IPS-NIHi7 (cell line): ENCODE data around the gene UBA52.
"Not testable (repeated sequence)": the region's sequence is repeated elsewhere in the genome, so short reads cannot be mapped to it uniquely, and the experiment has no call there.

Experiments used
- DNase-seq: peaks from one replicate; pipeline ENCODE4 v3.0.0; 2012; ENCODE audit warnings: mixed read lengths; ENCODE audit errors: extremely low spot score

UBA52 gene

GRCh38 chr19:18593367-18594095 lies 21.9 kb downstream of the UBA52 start:
- DNase-seq: peak; percentile 56

DNA sequence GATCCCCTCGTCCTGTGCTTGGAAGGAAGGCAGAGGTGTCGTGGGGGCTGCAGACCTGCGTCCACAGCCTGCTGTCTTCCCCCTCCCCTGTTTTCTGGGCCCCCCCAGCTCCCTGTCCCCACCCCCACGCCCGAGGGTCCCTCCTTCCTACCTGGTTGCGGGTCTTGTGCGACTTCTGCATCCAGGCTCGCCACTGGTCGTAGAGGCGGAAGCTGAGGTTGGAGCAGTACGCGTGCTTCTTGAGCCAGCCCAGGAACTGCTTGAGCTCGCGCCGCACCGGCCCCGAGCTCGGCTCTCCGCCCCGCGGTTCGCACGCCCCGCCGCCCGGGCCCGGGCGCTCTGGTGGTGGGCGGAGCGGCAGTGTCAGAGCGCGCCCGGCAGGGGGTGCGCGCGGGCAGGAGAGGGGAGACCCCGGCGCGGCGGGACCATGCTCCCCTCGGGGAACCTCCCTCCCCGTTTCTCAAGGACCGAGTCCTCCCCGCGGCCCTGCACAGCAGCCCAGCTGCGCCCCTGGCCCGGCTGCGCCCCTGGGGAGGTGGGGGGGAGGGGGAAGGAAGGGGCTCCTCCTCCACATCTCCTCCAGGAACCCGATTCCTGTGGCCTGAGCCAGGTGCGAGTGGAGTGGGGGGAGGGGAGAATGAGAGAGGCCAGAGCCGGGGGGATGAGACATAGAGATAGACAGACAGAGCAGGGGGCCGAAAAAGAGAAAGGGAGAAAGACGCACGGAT lies 22.6 kb downstream of the UBA52 start:
- DNase-seq: peak; percentile 86

DNA sequence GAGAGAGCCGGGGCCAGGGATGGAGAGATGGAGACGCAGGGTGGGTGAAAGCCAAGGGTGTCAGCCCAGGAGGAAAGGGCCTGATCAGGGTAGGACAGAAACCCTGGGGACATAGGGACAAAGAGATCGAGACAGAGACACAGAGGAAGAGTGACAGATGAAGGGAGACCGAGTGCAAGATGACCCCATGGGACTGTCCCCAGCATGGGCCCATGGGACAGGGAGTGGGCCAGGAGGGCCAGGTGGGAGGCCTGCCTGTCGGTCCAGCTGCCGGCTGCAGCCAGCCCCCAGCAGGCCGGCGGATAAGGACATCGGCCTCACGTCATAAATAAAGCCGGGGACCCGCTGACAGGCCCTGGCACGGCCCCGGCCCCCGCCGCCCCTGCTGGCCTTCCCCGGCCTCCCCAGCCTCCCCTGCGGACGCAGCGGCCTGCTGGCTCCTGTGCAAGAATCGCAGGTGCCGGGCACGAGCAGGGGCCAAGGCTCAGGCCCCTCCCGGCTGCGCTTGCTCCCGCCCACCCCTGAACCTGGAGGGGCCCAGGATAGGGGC lies 23.2 kb downstream of the UBA52 start:
- no peak for DNase-seq

- no peak for DNase-seq
Observed at GRCh38 chr19:18595475-18595874, 23.8 kb downstream of the UBA52 start.

DNA sequence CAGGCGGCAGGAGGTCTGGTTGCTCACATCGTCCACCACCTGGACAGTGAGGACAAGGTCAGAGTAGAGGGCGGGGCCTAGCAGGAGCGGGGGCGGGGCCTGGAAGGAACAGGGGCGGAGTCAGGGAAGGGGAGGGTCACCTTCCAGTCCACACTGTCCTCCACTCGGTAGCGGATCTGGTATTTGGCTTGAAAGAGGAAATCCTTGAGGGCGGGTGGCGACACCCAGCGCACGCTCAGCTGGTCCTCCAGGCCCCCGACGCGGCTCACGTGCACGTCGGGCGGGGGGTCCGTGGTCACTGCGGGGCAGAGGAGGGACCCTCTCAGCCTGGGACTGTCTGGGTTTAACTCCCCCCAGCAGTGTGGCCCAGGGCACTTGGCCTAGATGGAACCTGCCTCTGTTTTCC lies 25.1 kb downstream of the UBA52 start:
- peak; percentile 80 for DNase-seq

GRCh38 chr19:18597809-18598660 lies 26.4 kb downstream of the UBA52 start:
- DNase-seq: no peak

DNA sequence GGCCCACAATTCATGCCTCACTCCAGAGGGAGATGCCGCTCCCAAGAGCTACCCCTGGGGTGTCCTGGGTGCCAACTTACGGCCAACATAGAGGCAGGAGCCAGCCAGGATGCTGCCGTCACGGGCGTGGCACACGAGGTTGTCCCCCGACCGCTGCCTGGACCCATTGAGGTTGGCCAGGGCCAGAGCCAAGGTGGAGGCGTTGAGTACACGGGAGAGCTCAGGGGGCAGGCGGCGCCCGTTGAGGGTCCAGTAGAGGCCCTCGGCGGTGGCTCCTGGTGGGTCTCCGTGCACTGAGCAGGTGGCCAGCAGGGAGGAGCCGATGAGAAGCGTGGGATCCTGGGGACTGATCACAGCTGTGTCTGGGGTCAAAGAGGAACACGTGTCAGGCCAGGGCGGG lies 27.8 kb downstream of the UBA52 start:
- no peak for DNase-seq

GRCh38 chr19:18600692-18601397 lies 29.2 kb downstream of the UBA52 start:
- not testable (repeated sequence) for DNase-seq

GRCh38 chr19:18601875-18602274 lies 30.2 kb downstream of the UBA52 start:
- DNase-seq: no peak

- DNase-seq: peak; percentile 63
Observed at GRCh38 chr19:18603255-18603957, 31.7 kb downstream of the UBA52 start.

DNA sequence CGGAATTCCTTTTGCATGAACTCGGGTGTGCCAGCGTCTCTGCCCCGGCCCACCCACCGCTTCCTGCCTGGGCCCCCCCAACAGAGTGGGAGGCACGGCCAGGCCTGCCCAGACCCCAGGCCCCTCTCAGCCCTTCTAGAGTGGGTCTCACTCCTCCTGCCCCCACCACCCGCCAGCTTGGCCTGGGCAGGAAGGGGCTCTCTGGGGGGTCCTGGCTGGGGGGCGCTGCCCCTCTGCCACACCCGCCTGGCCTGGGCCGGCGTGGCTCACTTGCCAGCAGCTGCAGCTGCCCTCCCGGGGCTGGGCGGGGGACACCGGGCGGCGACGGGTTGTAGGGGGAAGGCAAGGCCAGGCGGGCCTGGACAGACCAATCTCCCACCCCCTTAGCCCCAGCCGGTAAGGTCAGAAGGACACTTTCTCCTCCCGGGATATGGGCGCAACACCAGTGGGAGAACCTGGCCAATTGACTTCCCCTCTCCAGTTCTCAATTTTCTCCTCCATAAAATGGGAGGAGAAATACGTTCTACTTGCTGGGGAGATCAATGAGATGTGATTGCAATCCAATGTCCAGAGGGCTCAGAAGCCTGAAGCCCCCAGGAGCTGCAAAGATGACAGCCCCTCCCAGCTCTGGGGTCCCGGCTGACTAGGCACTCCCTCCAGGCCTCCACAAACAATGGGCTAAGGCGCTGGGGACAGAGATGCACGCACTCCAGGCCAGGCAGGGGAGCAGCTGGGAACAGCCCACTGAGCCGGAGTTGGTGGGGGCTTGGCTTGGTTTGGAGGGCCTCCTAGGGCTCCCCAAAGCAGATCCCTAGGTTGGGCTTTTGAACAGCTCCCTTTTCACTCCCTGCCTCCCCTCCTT lies 32.5 kb downstream of the UBA52 start:
- DNase-seq: no peak

- DNase-seq: no peak
Observed at GRCh38 chr19:18604820-18605159, 33.1 kb downstream of the UBA52 start.

DNA sequence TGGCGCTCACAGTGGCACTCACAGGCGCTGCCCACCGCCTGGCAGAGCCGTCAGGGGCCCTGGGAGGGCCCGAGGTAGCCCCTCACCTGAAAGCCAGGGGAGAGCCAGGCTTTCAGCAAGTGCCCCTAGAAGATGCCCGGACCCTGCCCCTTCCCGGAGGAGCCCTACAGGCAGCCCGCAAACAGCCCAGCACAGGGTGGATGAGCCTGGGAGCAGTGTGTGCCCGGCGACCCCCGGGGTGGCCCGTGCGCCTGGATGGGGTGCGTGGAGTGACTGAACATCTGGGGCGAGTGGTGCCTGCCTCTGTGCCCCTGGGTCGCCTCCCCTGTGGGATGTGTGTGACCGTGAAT lies 33.5 kb downstream of the UBA52 start:
- no peak for DNase-seq

DNA sequence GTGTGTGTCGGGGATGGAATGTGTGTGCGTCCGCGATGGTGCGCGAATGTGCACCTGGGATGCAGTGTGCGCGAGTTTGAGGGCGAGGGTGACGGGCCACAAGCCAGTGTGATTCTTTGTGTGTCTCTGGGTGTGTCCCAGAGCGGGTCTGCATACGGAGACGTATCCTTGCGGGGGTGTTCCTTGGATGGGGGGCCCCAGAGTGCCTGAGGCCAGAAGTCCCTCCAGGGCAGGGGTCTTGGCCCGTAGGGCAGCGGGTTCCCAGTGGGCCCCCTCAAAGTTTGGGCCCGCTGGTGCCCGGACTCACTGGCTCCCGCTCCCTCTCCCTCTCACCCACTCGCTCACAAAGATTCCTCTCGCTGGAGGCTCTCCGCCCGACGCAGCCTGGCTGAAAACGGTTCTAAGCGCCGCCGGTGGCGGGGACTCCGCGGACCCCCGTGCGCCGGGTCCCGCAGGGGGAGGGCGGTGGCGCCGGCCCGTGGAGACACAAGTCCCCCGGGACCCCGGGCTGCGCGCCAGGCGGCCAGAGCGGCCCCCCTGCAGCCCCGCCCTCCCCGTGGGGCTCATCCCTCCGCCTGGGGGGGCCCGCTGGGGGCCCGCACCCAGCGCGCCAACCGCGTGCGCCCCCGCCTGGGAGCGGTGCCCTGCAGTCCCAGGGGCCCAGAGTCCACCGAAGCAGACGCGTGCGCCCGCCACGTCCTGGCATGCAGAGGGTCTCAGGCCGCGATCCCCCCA lies 34.1 kb downstream of the UBA52 start:
- DNase-seq: no peak

DNA sequence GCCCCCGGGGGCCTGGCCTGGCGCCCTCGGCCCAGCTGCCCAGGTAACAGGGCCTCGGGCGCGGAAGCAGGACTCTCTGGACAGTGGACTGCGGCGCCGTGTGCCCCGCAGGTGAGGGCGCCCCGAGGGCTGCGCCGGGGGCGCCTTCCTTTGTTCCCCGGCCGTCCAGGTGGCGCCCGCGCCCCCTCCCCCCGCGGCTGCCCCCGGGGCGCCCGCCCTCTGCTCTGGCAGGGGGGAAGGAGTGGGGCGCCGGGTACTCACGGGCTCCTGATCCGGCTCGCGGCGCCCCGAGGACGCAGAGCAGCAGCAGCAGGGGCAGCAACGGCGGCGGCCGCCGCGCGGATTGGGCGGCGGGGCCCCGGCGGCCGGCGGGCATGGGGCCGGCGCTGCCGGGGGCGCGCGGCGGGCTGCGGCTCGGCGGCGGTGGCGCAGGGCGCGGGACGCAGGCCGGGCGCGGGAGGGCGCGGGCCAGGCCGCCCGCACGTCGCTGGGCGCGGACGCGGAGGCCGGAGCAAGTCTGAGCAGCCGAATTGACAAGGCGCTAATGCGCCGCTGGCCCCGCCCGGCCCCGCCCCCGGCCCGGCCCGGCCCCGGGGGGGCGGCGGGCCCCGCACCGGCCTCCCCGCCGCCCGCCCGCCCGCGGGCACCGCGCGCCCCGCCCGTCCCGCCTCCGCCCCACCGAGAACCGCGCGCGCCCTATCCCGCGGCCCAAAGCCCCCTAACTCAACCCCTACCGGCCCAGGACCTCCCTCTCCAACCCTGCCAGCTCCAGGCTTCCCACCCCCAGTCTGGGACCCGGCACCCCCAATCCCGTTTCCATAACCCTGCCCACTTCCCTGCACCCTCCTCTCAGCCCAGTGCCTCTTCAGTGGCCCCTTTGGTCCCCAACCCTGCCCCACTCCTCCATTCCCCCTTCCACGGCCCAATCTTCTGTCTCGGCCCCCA lies 34.9 kb downstream of the UBA52 start, which contains the start of gene CRLF1:
CRLF1 (minus strand) TSS at position 519 of the 945 bp plus-strand sequence; CDS start at position 376, 143 bp downstream.
- DNase-seq: no peak

- no peak for DNase-seq
Observed at GRCh38 chr19:18607226-18608101, 35.8 kb downstream of the UBA52 start.
